ENCODE data around the gene NDUFS3. TPM values are rescaled to one million over a fixed set of nuclear protein-coding genes. Genes with fewer than 3 reads are reported as not detected.

NDUFS3 gene
- total and polyA plus RNA-seq, 2 experiments from 2014 or later, result 108 to 168 TPM

GRCh38 chr11:47609675-47610074 lies 30.8 kb downstream of the NDUFS3 start:
- Histone ChIP-seq H3F3A (replicated peaks; ENCODE audit: low read depth) (no peaks in the 10 kb centered on the region), H3K36me3 (ENCODE audit: insufficient read depth) (no peaks in the 10 kb centered on the region), H3K27ac (ENCODE audit: low read depth) (no peak overlapping the region), H4K20me1 (replicated peaks; ENCODE audit: insufficient read depth) (no peaks in the 10 kb centered on the region; the same call in 1 of the 2 replicates), H3K79me2 (replicated peaks; ENCODE audit: insufficient read depth) (no peaks in the 10 kb centered on the region), H3K4me3 (no peak overlapping the region), H3K4me2 (no peak overlapping the region), H2AFZ (no peak overlapping the region), H3K4me1 (ENCODE audit: insufficient read depth) (no peaks in the 10 kb centered on the region), H3K27me3 (ENCODE audit: insufficient read depth) (no peaks in the 10 kb centered on the region), H3K9me2 (ENCODE audit: insufficient read depth) (no peaks in the 10 kb centered on the region)
- no peak overlapping the region for H3K27ac Mint-ChIP-seq
- peaks cover 5% of the 10 kb centered on the region for H3K27me3 Mint-ChIP-seq (ENCODE audit: insufficient read depth, low read depth, poor library complexity)
- no peak for ATAC-seq
- peaks cover 2% of the 10 kb centered on the region; the same call in 2 of the 3 replicates for H3K4me1 Mint-ChIP-seq
- DNase-seq (ENCODE audit: low spot score), result no peak
- no peaks in the 10 kb centered on the region for H3K36me3 Mint-ChIP-seq (ENCODE audit: low read depth)
- TF ChIP-seq CTCF (conservative IDR thresholded peaks at IDR 0.05; ENCODE audit: low read depth in 2 of 2) (no peak), STAT1 (IDR thresholded peaks at IDR 0.05; ENCODE audit: unreplicated experiment) (no peak), EZH2phosphoT487 (IDR thresholded peaks at IDR 0.05; ENCODE audit: unreplicated experiment) (no peak), ZNF462 (CRISPR knock-in tag; IDR thresholded peaks at IDR 0.05) (no peak), NANOG (IDR thresholded peaks at IDR 0.05; ENCODE audit: borderline replicate concordance) (no peak)
- H3K9me3 Mint-ChIP-seq, result no peaks in the 10 kb centered on the region
- H3K4me3 Mint-ChIP-seq, result no peak overlapping the region

All from GM23338 (cell line).